ENCODE measurements around the gene TNPO2.

DNA sequence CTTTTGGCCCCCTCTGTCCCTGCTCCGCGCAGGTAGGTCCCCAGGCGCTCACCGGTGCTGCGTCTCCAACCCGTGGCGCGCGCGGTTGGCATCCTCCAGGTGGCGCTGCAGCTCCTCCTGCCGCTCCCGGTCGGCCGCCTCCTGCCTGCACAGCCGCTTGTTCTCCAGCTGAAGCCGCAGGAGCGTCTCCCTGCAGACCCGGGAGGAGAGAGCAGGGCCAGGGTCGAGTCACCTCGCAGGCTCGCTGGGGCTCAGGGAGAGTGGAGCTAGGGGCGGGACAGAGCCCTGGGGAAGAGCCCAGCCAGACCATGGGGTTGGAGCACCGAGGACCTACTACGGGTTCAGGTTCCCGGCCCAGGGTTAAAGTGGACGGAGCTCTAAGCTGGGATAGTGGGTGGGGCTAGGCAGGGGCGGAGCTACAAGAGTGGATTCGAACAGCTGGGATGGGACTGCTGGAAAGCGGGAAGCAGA lies 42.4 kb upstream of the TNPO2 start:
- TF ChIP-seq EZH2phosphoT487 (IDR thresholded peaks at IDR 0.05; ENCODE audit: insufficient read depth, low read depth) = no peak
- no peak for TF ChIP-seq EZH2 (IDR thresholded peaks at IDR 0.05; ENCODE audit: insufficient read depth, poor library complexity, severe bottlenecking)

Measured in GM23248 (cell line).